HEK293 (cell line): ENCODE data around the gene ABHD12B.

Experiments
- CTCF ChIP-seq: fragments of 450-650 bp; formaldehyde crosslinking; IDR thresholded peaks from 2 replicates; pipeline ENCODE4 v1.5.1; 2016; ENCODE audit warnings: missing biosample characterization, missing genetic modification characterization
- PRDM10 ChIP-seq: fragments of 450-650 bp; formaldehyde crosslinking; IDR thresholded peaks from 2 replicates; pipeline ENCODE4 v1.5.1; 2016; ENCODE audit warnings: missing biosample characterization, missing genetic modification characterization
- SP2 ChIP-seq: fragments of 450-650 bp; formaldehyde crosslinking; IDR thresholded peaks from 2 replicates; pipeline ENCODE4 v1.5.1; 2016; ENCODE audit warnings: missing biosample characterization, missing genetic modification characterization
- YY1 ChIP-seq: fragments of 450-650 bp; formaldehyde crosslinking; IDR thresholded peaks from 2 replicates; pipeline ENCODE4 v1.5.1; 2018; ENCODE audit warnings: missing biosample characterization, missing genetic modification characterization
- ZNF140 ChIP-seq: fragments of 450-650 bp; formaldehyde crosslinking; IDR thresholded peaks from 2 replicates; pipeline ENCODE4 v1.5.1; 2016; ENCODE audit warnings: missing biosample characterization, missing genetic modification characterization
- ZNF146 ChIP-seq: fragments of 450-650 bp; formaldehyde crosslinking; IDR thresholded peaks from 2 replicates; pipeline ENCODE4 v1.5.1; 2016; ENCODE audit warnings: missing biosample characterization, missing genetic modification characterization

GRCh38 chr14:50823762-50824636, 47.9 kb upstream of the ABHD12B start:
- no peak for TF ChIP-seq CTCF
- TF ChIP-seq ZNF140 (tag by site-specific recombination) = no peak
- no peak for TF ChIP-seq YY1 (tag by site-specific recombination)
- TF ChIP-seq ZNF146 (tag by site-specific recombination) = no peak
- no peak for TF ChIP-seq SP2
- TF ChIP-seq PRDM10 (tag by site-specific recombination) = peak; percentile 58
